K562 (cell line): ENCODE results near the gene PGA3. TPM values are rescaled to one million over a fixed set of nuclear protein-coding genes. Genes with fewer than 3 reads are reported as not detected.
"Not testable (repeated sequence)": the region's sequence is repeated elsewhere in the genome, so short reads cannot be mapped to it uniquely, and the experiment has no call there.

ENCODE experiments used
- ATAC-seq: fragments of 200-7000 bp; cut with Tn5 transposase; 3 replicates; pipeline ENCODE4 v1.9.1; 2020; ENCODE audit warnings: moderate library complexity
- BruUV-seq: library from RNA; stranded (reverse); fragments of 400-500 nt; replicated peaks from 2 replicates; lab custom pipeline; 2021; lab: Mats Ljungman, UMichigan
- CTCF ChIA-PET: fragments of 300-600 bp; formaldehyde crosslinking; extraction: SDS; loops from one replicate; lab custom pipeline; 2021; ENCODE audit warnings: low intra/inter-chr PET ratio; lab: Yijun Ruan, JAX
- POLR2A ChIA-PET: fragments of 300-600, 350-650 bp; sonication (Branson Sonifier 250); formaldehyde crosslinking; extraction: SDS; loops from one replicate; lab custom pipeline; 2021; ENCODE audit warnings: antibody characterized with exemption, inconsistent platforms; lab: Yijun Ruan, JAX
- DNase-seq, 4 experiments: peaks; one replicate each; pipeline versions ENCODE4 v3.0.0 to v3.0.0-alpha.2; 2011 to 2018; ENCODE audit warnings: low spot score in 3 of 4, mixed read lengths in 3 of 4; ENCODE audit errors: extremely low read depth in 1 of 4
- FAIRE-seq: peaks from 2 replicates; lab custom pipeline; 2011; peaks lifted over from hg19 to GRCh38; lab: Jason Lieb, UNC
- H2AFZ ChIP-seq: 2 replicates; pipeline ENCODE4 v1.6.0; 2011; ENCODE audit warnings: low read depth, low read length, control low read depth, inconsistent platforms
- H3K27ac ChIP-seq: fragments of 200-600 bp; 3 replicates; pipeline ENCODE4 v1.8.0; 2011; ENCODE audit warnings: low read depth, mild to moderate bottlenecking, control low read depth, inconsistent platforms, low read length, moderate library complexity, mixed read lengths; ENCODE audit errors: extremely low read depth
- H3K27me3 ChIP-seq, 2 experiments: fragments of 300-600 bp in 1 of 2; 2 replicates in 1 of 2; 3 replicates in 1 of 2; pipeline versions ENCODE4 v1.6.0 to v1.8.0; 2011; ENCODE audit warnings: inconsistent platforms in 2 of 2, low read length in 2 of 2, mild to moderate bottlenecking in 1 of 2, mixed read lengths in 1 of 2, moderate library complexity in 1 of 2; ENCODE audit not compliant: control insufficient read depth in 2 of 2, insufficient read depth in 2 of 2
- H3K36me3 ChIP-seq: fragments of 300-600 bp; 3 replicates; pipeline ENCODE4 v1.8.0; 2011; ENCODE audit warnings: mild to moderate bottlenecking, low read length, inconsistent platforms; ENCODE audit not compliant: control insufficient read depth, insufficient read depth
- H3K4me1 ChIP-seq, 2 experiments: fragments of 200-600 bp in 1 of 2; replicated peaks in 1 of 2; 2 replicates in 1 of 2; 3 replicates in 1 of 2; pipeline versions ENCODE4 v1.5.1 to v1.8.0; 2011; ENCODE audit warnings: inconsistent platforms in 2 of 2, low read length in 2 of 2, mild to moderate bottlenecking in 1 of 2, mixed read lengths in 1 of 2, moderate library complexity in 1 of 2; ENCODE audit not compliant: control insufficient read depth in 2 of 2, insufficient read depth in 2 of 2
- H3K4me2 ChIP-seq: 2 replicates; pipeline ENCODE4 v1.6.1; 2011; ENCODE audit warnings: low read length, control low read depth, inconsistent platforms, mixed read lengths; ENCODE audit not compliant: insufficient read depth
- H3K4me3 ChIP-seq: fragments of 200-600 bp; sonication (generic), shearing (Covaris generic); 2 replicates; pipeline ENCODE4 v1.5.1; 2016; ENCODE audit warnings: control low read depth, inconsistent platforms
- H3K79me2 ChIP-seq: fragments of 200-600 bp; 3 replicates; pipeline ENCODE4 v1.8.0; 2011; ENCODE audit warnings: low read length, inconsistent platforms; ENCODE audit not compliant: control insufficient read depth, insufficient read depth
- H3K9ac ChIP-seq, 2 experiments: 2 replicates each; pipeline versions ENCODE4 v1.6.0 to v1.6.1; 2011; ENCODE audit warnings: low read depth in 2 of 2, low read length in 2 of 2, control low read depth in 1 of 2, inconsistent platforms in 1 of 2, mild to moderate bottlenecking in 1 of 2, mixed read lengths in 1 of 2; ENCODE audit not compliant: insufficient read depth in 1 of 2
- H3K9me1 ChIP-seq: one replicate; pipeline ENCODE4 v1.6.0; 2011; ENCODE audit warnings: inconsistent platforms, mild to moderate bottlenecking, low read length, moderate library complexity; ENCODE audit not compliant: control insufficient read depth, insufficient read depth
- H3K9me3 ChIP-seq: replicated peaks from 2 replicates; pipeline ENCODE4 v1.5.1; 2011; ENCODE audit warnings: low read depth, low read length, inconsistent platforms; ENCODE audit not compliant: control insufficient read depth, insufficient read depth
- H4K20me1 ChIP-seq: replicated peaks from 2 replicates; pipeline ENCODE4 v1.6.1; 2011; ENCODE audit warnings: low read length, inconsistent platforms, mixed read lengths; ENCODE audit not compliant: control insufficient read depth, insufficient read depth
- MTA3 ChIP-seq: fragments of 450-650 bp; formaldehyde crosslinking; IDR thresholded peaks from 2 replicates; pipeline ENCODE4 v1.6.1; 2017; ENCODE audit warnings: mild to moderate bottlenecking, borderline replicate concordance
- NFYB ChIP-seq: IDR thresholded peaks from 2 replicates; pipeline ENCODE4 v1.6.1; 2011; ENCODE audit warnings: mild to moderate bottlenecking, moderate library complexity; ENCODE audit not compliant: insufficient read length; ENCODE audit errors: extremely low read depth
- SRF ChIP-seq, 2 experiments: fragments of 250-450, 450-650 bp in 1 of 2; sonication (Bioruptor Pico) in 1 of 2; sonication (generic) in 1 of 2; formaldehyde crosslinking; IDR thresholded peaks; 2 replicates each; pipeline versions ENCODE4 v1.5.0 to v1.5.1; 2020 to 2022; ENCODE audit warnings: mild to moderate bottlenecking in 1 of 2, missing genetic modification reagents in 1 of 2
- WGBS: fragments of 100-300 bp; shearing (Covaris generic); methylation state at CpG from one replicate; pipeline ENCODE4 v1.1.6; 2016; ENCODE audit warnings: low coverage, mixed read lengths; ENCODE audit not compliant: insufficient coverage; ENCODE audit errors: missing lambda C conversion rate; 5-methylcytosine and 5-hydroxymethylcytosine counted together
- in situ Hi-C: fragments of 300-500 bp; cut with MboI; formaldehyde crosslinking; loops from 4 replicates; pipeline ENCODE4 v1.15.0; 2018; ENCODE audit warnings: inconsistent platforms, mixed read lengths
- intact Hi-C: fragments of 100-400 bp; cut with micrococcal nuclease; formaldehyde crosslinking; loops from 2 replicates; pipeline ENCODE4 v1.14.2; 2022
- polyA plus RNA-seq, 8 experiments: library from polyadenylated mRNA; depleted of rRNA in 4 of 8; stranded (reverse) in 5 of 8; unstranded in 3 of 8; fragments of >200 nt; fragmentation: Nextera tagmentation in 2 of 8; fragmentation: Illumina TruSeq in 1 of 8; extraction: Ambion mirVana in 2 of 8; extraction: Trizol in 1 of 8; gene quantifications; 2 replicates each; pipeline versions ENCODE4 v1.2.1 to v1.2.3, GENCODE V29; 2011 to 2014; ENCODE audit warnings: inconsistent platforms in 1 of 8, missing spikeins in 1 of 8
- total RNA-seq, 7 experiments: library from RNA; depleted of rRNA in 6 of 7; stranded (reverse); fragments of >200 nt in 6 of 7; fragmentation: Illumina TruSeq in 2 of 7; extraction: Trizol in 2 of 7; gene quantifications; 2 replicates each; pipeline versions ENCODE4 v1.2.1 to v1.2.3, GENCODE V29; 2011 to 2021; ENCODE audit warnings: low replicate concordance in 1 of 7

PGA3 gene
- total and polyA plus RNA-seq, 9 of the 15 experiments (the other 6 are each of a cell fraction or from before 2014, with no cell fraction given): 0.15 to 0.18 (median 0.18) TPM; not detected in 6

DNA sequence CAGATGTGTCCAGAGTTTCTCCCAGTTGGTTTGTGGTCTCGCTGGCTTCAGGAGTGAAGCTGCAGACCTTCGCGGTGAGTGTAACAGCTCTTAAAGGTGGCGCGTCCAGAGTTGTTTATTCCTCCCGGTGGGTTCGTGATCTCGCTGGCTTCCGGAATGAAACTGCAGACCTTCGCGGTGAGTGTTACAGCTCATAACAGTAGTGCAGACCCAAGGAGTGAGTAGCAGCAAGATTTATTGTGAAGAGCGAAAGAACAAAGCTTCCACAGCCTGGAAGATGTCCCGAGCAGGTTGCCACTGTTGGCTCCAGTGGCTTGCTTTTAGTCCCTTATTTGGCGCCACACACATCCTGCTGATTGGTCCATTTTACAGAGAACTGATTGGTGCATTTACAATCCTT, 1.8 kb upstream of the PGA3 start:
- BruUV-seq: no TSS peak
- Histone ChIP-seq H3K4me1 (no peaks in the 10 kb centered on the region; a peak in 1 of 5 replicates), H4K20me1 (no peaks in the 10 kb centered on the region), H3K9me3 (no peaks in the 10 kb centered on the region), H3K79me2 (no peaks in the 10 kb centered on the region), H3K9ac (no peak overlapping the region), H3K27me3 (peaks cover 12 to 32% of the 10 kb centered on the region in 2 experiments; a peak in 4 of 5 replicates), H3K4me3 (no peak overlapping the region), H3K4me2 (no peak overlapping the region), H2AFZ (no peak overlapping the region), H3K9me1 (no peaks in the 10 kb centered on the region), H3K36me3 (no peaks in the 10 kb centered on the region), H3K27ac (no peak overlapping the region)
- intact Hi-C loops (no loop called here), in situ Hi-C loops (no loop called here)
- TF ChIP-seq MTA3 (no peak), SRF (CRISPR knock-in tag; IDR thresholded peaks at IDR 0.05) (0 out of 4 replicates have a peak, but pooled peaks of 1 of the 2 experiments have one; percentile 28), NFYB (peak; percentile 75)
- DNase-seq (no peak), FAIRE-seq (no peak), ATAC-seq (no peak)
- CTCF ChIA-PET: no interaction called here
- WGBS: 22% methylated on average over 14 of the region's 14 CpGs
- POLR2A ChIA-PET: interaction anchor here (0.7 to 0.8 kb wide), 2 partner anchors 103 to 683 kb away, joined by 3 to 6 read pairs; no protein-coding TSS in a partner anchor

DNA sequence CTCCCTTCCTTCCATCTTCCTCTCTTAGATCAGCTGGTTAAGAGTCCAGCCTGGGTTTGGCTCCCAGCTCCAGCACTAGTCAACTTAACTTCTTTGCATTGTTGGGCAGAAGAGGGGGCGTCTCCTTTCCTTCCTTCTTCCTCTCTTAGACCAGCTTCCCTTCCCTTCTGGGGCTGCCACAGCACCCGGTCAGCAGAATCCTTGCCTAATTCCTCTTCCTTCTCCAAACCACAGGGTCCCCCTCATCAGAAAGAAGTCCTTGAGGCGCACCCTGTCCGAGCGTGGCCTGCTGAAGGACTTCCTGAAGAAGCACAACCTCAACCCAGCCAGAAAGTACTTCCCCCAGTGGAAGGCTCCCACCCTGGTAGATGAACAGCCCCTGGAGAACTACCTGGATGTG, 558 bp downstream of the PGA3 start:
- no CpG with 5 or more reads among the region's 5 CpGs for WGBS
- H3K4me2 ChIP-seq, H3K36me3 ChIP-seq, H3K9me1 ChIP-seq, H3K9me3 ChIP-seq, DNase-seq, in situ Hi-C loops, ATAC-seq, FAIRE-seq, H3K4me3 ChIP-seq, intact Hi-C loops, POLR2A ChIA-PET, H4K20me1 ChIP-seq, H3K27ac ChIP-seq, CTCF ChIA-PET, H3K4me1 ChIP-seq, H3K79me2 ChIP-seq, BruUV-seq, H2AFZ ChIP-seq, H3K9ac ChIP-seq: not testable (repeated sequence)
- peaks cover 12 to 27% of the 10 kb centered on the region in 2 experiments; a peak in 4 of 5 replicates for H3K27me3 ChIP-seq

DNA sequence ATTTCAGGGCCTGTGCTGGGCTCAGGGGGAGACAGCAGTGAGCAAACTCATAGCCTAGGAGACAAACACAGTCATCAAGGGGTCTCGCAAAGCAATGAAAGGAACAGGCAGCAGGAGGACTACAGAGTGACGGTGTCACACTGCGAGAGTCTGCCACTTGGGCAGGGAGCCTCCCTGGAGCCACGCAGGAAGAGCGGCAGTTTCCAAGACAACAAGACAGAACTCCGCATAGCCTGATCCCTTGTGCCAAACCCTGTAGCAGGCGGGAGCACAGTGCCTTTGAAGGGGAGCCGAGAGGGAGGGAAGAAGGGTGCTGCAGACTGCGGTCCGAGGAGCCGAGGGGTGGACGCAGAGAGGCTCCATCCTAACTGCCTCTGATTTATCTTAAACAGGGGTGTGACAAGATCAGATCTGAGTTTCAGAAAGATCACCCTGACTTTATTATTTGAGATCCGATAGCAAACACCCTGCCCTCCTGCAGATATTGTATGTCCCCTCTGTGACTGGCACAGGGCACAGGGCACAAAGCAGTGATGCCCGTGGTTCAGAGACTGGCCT, 1.3 kb downstream of the PGA3 start:
- CTCF ChIA-PET, H3K36me3 ChIP-seq, ATAC-seq, H3K9ac ChIP-seq, H3K4me2 ChIP-seq, H3K4me3 ChIP-seq, H4K20me1 ChIP-seq, POLR2A ChIA-PET, H3K9me1 ChIP-seq, H3K4me1 ChIP-seq, intact Hi-C loops, FAIRE-seq, H3K9me3 ChIP-seq, in situ Hi-C loops, H3K27ac ChIP-seq, H3K79me2 ChIP-seq, BruUV-seq, H2AFZ ChIP-seq, DNase-seq: not testable (repeated sequence)
- 7% methylated on average over 13 of the region's 14 CpGs for WGBS
- H3K27me3 ChIP-seq: peaks cover 10 to 22% of the 10 kb centered on the region in 2 experiments; a peak in 4 of 5 replicates
